NK-92 (cell line): ENCODE results near the gene GRHL3.

ENCODE experiments used
- DNase-seq: peaks from one replicate; lab custom pipeline; 2025; ENCODE audit not compliant: unreplicated experiment; lab: John Stamatoyannopoulos, UW

The GRHL3 gene

DNA sequence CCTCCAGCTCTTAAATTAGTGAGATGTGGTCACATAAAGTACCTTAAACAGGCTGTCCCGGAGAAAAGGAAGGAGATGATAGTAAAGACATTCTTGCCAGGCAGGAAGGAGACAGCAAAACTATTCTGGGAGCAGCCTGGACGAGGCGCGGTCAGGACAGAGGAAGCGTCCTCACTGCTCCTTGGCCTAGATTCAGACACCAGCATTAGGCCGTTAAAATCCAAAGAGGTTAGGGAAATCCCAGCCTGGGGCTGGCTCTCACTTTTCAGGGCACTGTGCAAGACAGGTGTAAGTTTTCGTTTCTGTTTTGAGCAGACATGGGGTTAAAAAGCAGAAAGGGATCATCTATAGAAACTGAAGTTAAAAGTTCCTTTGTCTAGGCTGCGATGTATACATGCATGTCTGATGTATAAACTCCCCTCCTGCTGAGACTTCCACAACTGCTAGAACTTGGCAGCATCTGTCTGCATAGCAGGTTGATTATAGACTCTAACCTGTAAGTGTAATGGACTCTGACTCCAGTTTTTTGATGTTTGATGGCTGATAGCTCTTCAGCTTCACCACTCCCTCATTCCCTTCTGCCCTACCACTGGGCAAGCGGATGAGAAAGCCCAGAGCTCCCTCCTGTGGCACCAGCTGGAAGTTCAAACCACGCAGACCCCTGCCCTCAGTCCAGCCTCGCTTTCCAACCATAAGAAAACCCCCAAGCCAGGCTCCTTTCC is 72.9 kb downstream of the GRHL3 start:
- no peak for DNase-seq

DNA sequence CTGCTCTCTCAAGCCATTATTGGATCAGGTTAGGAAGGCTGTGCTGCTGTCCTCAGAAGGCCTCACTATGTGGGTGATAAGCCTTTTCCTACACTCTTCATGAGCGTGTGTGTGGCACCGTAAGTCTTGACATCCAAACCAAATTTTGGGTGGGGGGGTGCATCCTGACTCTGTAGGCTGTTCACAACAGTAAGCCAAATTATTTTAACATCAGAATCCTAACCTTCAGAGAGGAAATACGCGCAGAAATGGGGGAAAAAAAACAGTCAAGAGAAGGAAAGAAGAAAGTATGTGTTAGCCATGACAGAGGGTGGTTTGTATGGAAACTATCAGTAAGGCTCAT is 73.4 kb downstream of the GRHL3 start:
- DNase-seq = no peak

DNA sequence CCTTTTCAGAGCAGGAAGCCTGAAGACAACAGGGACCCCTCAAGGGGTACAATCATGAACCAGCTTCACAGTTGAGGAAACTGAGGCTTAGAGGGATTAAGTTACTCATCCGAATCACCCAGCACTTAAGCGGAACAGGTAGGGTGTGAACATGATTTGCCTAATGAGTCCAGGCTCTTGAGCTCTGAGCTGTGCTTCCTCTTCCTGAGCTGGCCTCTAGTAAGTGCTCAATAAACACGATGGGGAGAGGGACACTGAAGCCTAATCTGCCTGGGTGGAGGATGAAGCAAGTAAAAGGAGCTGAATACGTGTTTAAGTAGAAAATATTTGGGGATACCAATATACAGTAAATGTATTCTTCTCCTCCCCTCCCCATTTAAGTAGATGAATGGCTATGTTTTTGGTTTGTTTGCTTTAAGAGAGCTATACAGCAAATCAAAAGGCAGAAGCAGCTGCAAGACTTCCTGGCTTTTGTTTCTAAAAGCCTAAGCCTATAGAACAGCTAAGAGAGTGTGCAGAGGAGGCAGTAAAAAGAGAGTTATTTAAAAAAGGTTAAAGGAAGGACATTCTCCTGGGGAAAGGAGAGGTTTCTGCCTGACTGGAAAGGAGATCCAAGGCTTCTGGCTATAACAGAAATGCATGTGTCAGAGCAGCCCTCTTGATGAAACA is 74.0 kb downstream of the GRHL3 start:
- DNase-seq = no peak

DNA sequence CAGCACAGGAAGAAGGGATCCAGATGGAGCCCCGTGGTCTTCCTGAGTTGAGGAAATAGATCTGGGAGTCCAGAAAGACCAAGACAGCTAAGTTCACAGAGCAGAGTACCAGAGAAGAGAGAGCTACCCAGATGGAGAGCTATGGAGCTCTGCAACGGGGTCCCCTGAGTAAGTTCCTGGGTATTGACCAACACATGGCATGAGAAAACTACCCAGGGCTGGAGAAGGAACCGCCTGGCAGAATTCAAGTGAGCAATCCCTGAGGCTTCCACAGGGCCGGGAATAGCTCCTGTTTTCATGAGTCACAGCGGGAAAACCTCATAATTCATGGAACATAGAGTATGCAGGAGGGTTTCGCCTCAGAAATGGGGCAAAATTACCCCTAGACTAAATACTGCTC is 74.7 kb downstream of the GRHL3 start:
- DNase-seq = no peak

DNA sequence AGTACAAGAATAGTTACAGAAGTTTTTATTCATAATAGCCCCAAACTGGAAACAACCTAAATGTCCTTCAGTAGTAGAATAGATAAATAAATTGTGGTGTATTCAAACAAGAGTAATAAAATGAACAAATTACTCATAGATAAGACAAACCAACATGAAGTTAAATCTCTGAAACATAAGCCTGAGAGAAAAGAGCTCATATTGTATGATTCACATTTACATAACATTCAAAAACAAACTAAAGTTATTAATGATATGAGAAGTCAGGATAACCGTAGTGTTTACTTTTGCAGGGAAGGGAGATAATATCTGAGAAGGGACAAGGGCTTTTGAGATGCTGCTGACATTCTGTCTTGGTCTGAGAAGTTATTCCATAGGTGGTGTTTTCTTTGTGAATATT is 80.9 kb downstream of the GRHL3 start:
- DNase-seq = no peak

DNA sequence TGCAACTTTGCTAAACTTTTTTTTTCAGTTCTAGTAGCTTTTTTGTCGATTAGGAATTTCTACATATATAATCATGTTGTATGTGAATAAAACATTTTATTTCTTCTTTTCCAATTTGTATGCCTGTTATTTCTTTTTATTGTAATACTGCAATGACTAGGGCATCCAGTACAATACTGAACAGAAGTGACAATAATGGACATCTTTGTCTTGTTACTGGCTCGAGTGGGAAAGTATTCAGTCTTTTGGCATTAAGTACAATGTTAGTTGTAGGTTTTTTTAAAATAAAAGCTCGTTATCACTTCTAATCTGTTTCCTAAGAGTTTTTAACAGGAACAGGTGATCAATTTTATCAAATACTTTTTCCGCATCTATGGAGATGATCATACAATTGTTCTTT is 84.6 kb downstream of the GRHL3 start:
- no peak for DNase-seq
